Panc1 (cell line): ENCODE measurements around the gene TRAK1. TPM values are rescaled to one million over a fixed set of nuclear protein-coding genes. Genes with fewer than 3 reads are reported as not detected.

Experiments used
- ATAC-seq: fragments of 200-7000 bp; cut with Tn5 transposase; 2 replicates; pipeline ENCODE4 v1.9.1; 2020; ENCODE audit warnings: mild to moderate bottlenecking, moderate library complexity
- BruUV-seq: library from RNA; stranded (reverse); fragments of 400-500 nt; replicated peaks from 2 replicates; lab custom pipeline; 2021; lab: Mats Ljungman, UMichigan
- CTCF ChIA-PET: fragments of 300-600 bp; sonication (Branson Sonifier 250); formaldehyde crosslinking; loops from one replicate; lab custom pipeline; 2022; ENCODE audit warnings: antibody characterized with exemption; lab: Charles Lee
- POLR2A ChIA-PET: fragments of 300-600 bp; sonication (Branson Sonifier 250); formaldehyde crosslinking; loops from one replicate; lab custom pipeline; 2022; ENCODE audit warnings: antibody characterized with exemption; lab: Charles Lee
- DNase-seq: peaks from one replicate; pipeline ENCODE4 v3.0.0-alpha.2; 2010; ENCODE audit warnings: low read depth, low spot score
- H3K27ac ChIP-seq: 2 replicates; pipeline ENCODE4 v1.5.1; 2011; ENCODE audit warnings: mild to moderate bottlenecking, low read length, inconsistent platforms
- H3K27me3 ChIP-seq: fragments of 200-500 bp; sonication (Bioruptor generic); 2 replicates; pipeline ENCODE4 v1.6.0; 2014; ENCODE audit warnings: low read length, inconsistent platforms; ENCODE audit not compliant: control insufficient read depth, insufficient read depth
- H3K36me3 ChIP-seq: fragments of 200-500 bp; sonication (Bioruptor generic); 2 replicates; pipeline ENCODE4 v1.5.1; 2014; ENCODE audit warnings: inconsistent platforms, mild to moderate bottlenecking, low read length, moderate library complexity; ENCODE audit not compliant: control insufficient read depth, insufficient read depth
- H3K4me1 ChIP-seq: 2 replicates; pipeline ENCODE4 v1.5.1; 2011; ENCODE audit warnings: inconsistent platforms, mild to moderate bottlenecking, low read length, moderate library complexity; ENCODE audit not compliant: control insufficient read depth, insufficient read depth
- H3K4me3 ChIP-seq, 2 experiments: 2 replicates each; pipeline ENCODE4 v1.5.1; 2011 to 2012; ENCODE audit warnings: low read depth in 2 of 2, low read length in 2 of 2, mild to moderate bottlenecking in 2 of 2, inconsistent platforms in 1 of 2, moderate library complexity in 1 of 2
- H3K9me3 ChIP-seq: fragments of 200-500 bp; sonication (Bioruptor generic); 2 replicates; pipeline ENCODE4 v1.5.1; 2014; ENCODE audit warnings: low read depth, mild to moderate bottlenecking, inconsistent platforms, low read length, moderate library complexity; ENCODE audit not compliant: control insufficient read depth, insufficient read depth
- CTCF ChIP-seq: fragments of 450-650 bp; IDR thresholded peaks from 2 replicates; pipeline ENCODE4 v1.5.1; 2017; ENCODE audit warnings: mild to moderate bottlenecking
- POLR2AphosphoS5 ChIP-seq: IDR thresholded peaks from 2 replicates; pipeline ENCODE4 v1.6.1; 2012; ENCODE audit warnings: mild to moderate bottlenecking, low read depth, low read length, moderate library complexity
- REST ChIP-seq, 2 experiments: IDR thresholded peaks; 2 replicates each; pipeline ENCODE4 v1.6.1; 2011 to 2012; ENCODE audit warnings: low read depth in 2 of 2, control low read depth in 1 of 2, low read length in 1 of 2, mild to moderate bottlenecking in 1 of 2, moderate library complexity in 1 of 2; ENCODE audit not compliant: insufficient read depth in 1 of 2
- SIN3A ChIP-seq: IDR thresholded peaks from 2 replicates; pipeline ENCODE4 v1.6.1; 2012; ENCODE audit warnings: low read depth, mild to moderate bottlenecking, low read length, moderate library complexity, borderline replicate concordance; ENCODE audit not compliant: insufficient read depth
- TCF7L2 ChIP-seq: IDR thresholded peaks from 2 replicates; pipeline ENCODE4 v1.6.1; 2011; ENCODE audit warnings: mild to moderate bottlenecking, low read depth, low read length, inconsistent platforms
- in situ Hi-C: cut with HindIII; loops from 2 replicates; pipeline ENCODE4 v1.10.0; 2016; ENCODE audit warnings: low sequenced_read_pairs, low pct_unique_long_range_greater_than_20kb
- intact Hi-C: fragments of 100-400 bp; cut with micrococcal nuclease; formaldehyde crosslinking; loops from one replicate; pipeline ENCODE4 v1.10.0; 2022; ENCODE audit not compliant: unreplicated experiment
- total RNA-seq: library from RNA; stranded (reverse); gene quantifications from one replicate; pipeline ENCODE4 v1.2.1, GENCODE V29; 2021; ENCODE audit not compliant: unreplicated experiment

Gene TRAK1
- total RNA-seq, 1 experiment from 2014 or later: 38.4 TPM

GRCh38 chr3:42172047-42172654 lies 81.0 kb downstream of the TRAK1 start:
- H3K27me3 ChIP-seq: no peaks in the 10 kb centered on the region
- no peaks in the 10 kb centered on the region for H3K36me3 ChIP-seq
- in situ Hi-C loops: no loop called here
- POLR2A ChIA-PET: no interaction called here
- no peaks in the 10 kb centered on the region for H3K9me3 ChIP-seq
- TF ChIP-seq REST (IDR thresholded peaks at IDR 0.05; ENCODE audit: insufficient read depth in 1 of 2, low read depth in 2 of 2, low read length in 1 of 2): no peak
- no peak for TF ChIP-seq POLR2AphosphoS5
- TF ChIP-seq CTCF: no peak
- TF ChIP-seq SIN3A: no peak
- TF ChIP-seq TCF7L2: no peak
- no peak overlapping the region for H3K4me3 ChIP-seq
- DNase-seq (no peak), ATAC-seq (no peak)
- no peak overlapping the region for H3K27ac ChIP-seq
- intact Hi-C loops: no loop called here
- BruUV-seq: no TSS peak
- H3K4me1 ChIP-seq: no peaks in the 10 kb centered on the region
- CTCF ChIA-PET: no interaction called here

- Histone ChIP-seq H3K4me3 (no peak overlapping the region), H3K27me3 (no peaks in the 10 kb centered on the region), H3K27ac (no peak overlapping the region), H3K36me3 (no peaks in the 10 kb centered on the region), H3K9me3 (no peaks in the 10 kb centered on the region), H3K4me1 (no peaks in the 10 kb centered on the region)
- TF ChIP-seq CTCF (no peak), SIN3A (no peak), REST (IDR thresholded peaks at IDR 0.05; ENCODE audit: insufficient read depth in 1 of 2, low read depth in 2 of 2, low read length in 1 of 2) (no peak), POLR2AphosphoS5 (no peak)
- intact Hi-C loops: no loop called here
- ATAC-seq (no peak), DNase-seq (no peak)
- in situ Hi-C loops: no loop called here
- ChIA-PET CTCF (no interaction called here), POLR2A (no interaction called here)
- BruUV-seq: no TSS peak
These were observed 82.2 kb downstream of the TRAK1 start for GRCh38 chr3:42173307-42173706.
